Pancreas (tissue), 10 donors: Measurements from ENCODE around the gene TEX264. TPM values are rescaled to one million over a fixed set of nuclear protein-coding genes. Genes with fewer than 3 reads are reported as not detected.
A peak's percentile ranks its signal among the peaks of the same experiment; 100 is the strongest.

Source experiments
- ATAC-seq, 4 donors: fragments of 200-7000 bp; cut with Tn5 transposase; one replicate each; pipeline versions ENCODE4 v1.8.0 to v1.9.1; 2020; ENCODE audit warnings: mild to moderate bottlenecking in 4 of 4, moderate library complexity in 4 of 4
- DNase-seq, 6 donors: peaks; one replicate each; pipeline ENCODE4 v3.0.0-alpha.2; 2020
- FAIRE-seq: peaks from 2 replicates; lab custom pipeline; 2012; peaks lifted over from hg19 to GRCh38; lab: Jason Lieb, UNC
- H3K27ac ChIP-seq, 4 donors: fragments of 200-600 bp; sonication (generic); 1 replicate in 3 of 4; 2 replicates in 1 of 4; pipeline versions ENCODE4 v1.5.0 to v1.8.0; 2020
- H3K27me3 ChIP-seq, 4 donors: fragments of 200-600 bp; one replicate each; pipeline ENCODE4 v1.8.0; 2021
- H3K36me3 ChIP-seq, 3 donors: fragments of 200-600 bp; sonication (generic) in 1 of 3; one replicate each; pipeline versions ENCODE4 v1.5.0 to v1.8.0; 2020 to 2021
- H3K4me1 ChIP-seq, 3 donors: fragments of 200-600 bp; one replicate each; pipeline ENCODE4 v1.8.0; 2021
- H3K4me3 ChIP-seq, 4 donors: fragments of 200-600 bp; sonication (generic) in 2 of 4; one replicate each; pipeline versions ENCODE4 v1.5.0 to v1.8.0; 2020 to 2021
- H3K9me3 ChIP-seq, 4 donors: fragments of 200-600 bp; one replicate each; pipeline ENCODE4 v1.8.0; 2021
- CTCF ChIP-seq, 4 donors: fragments of 200-600 bp; sonication (generic) in 3 of 4; IDR thresholded peaks; one replicate each; pipeline versions ENCODE4 v1.5.0 to v1.8.0; 2021; ENCODE audit warnings: antibody characterized with exemption in 4 of 4
- WGBS, 2 donors: extraction: QIAGEN DNeasy Blood & Tissue Kit; methylation state at CpG; one replicate each; pipeline ENCODE4 v1.1.7; 2013; 5-methylcytosine and 5-hydroxymethylcytosine counted together
- intact Hi-C, 3 donors: fragments of 100-400 bp; cut with DNase I; formaldehyde crosslinking; loops; one replicate each; pipeline versions ENCODE4 v1.11.1 to v1.14.2; 2022
- polyA plus RNA-seq, 2 donors: library from polyadenylated mRNA; stranded (reverse); fragments of 200-250 nt; gene quantifications; one replicate each; pipeline ENCODE4 v1.2.3, GENCODE V29; 2013
- total RNA-seq, 6 donors: library from RNA; stranded (reverse); fragmentation: NEBNext Ultra II Directional in 4 of 6; extraction: Animal tissue kit (Norgen Biotek cat#: 25700) in 4 of 6; gene quantifications; one replicate each; pipeline versions ENCODE4 v1.2.1 to v1.2.4, GENCODE V29; 2021 to 2023
- donor health status: healthy with polysubstance abuse.
- donor health status: DM: no; HTN: no; CAD: no; lungs with moderate emphysema.
- donor health status: DM: no; HTN: no; CAD: no.
- donor health status: control.
- donor health status: control.
- donor health status: Bipolar disorder and iron deficiency.
- donor health status: DM: yes; HTN: yes; CAD: no.
- donor health status: DM: no; HTN: no; CAD: no.
- donor health status: DM: no; HTN: no; CAD: no.
- donor health status: DM: yes; HTN: yes; CAD: no.

TEX264 gene
- total and polyA plus RNA-seq, 8 donors, result 20.9 to 59.3 (median 25.5) TPM

- FAIRE-seq, result no peak
- peaks cover 0 to 19% (median 0%) of the 10 kb centered on the region in 3 donors for H3K36me3 ChIP-seq
- no peak for DNase-seq
- TF ChIP-seq CTCF (IDR thresholded peaks at IDR 0.05), result no peak
- intact Hi-C loops, result no loop called here
- no peak overlapping the region for H3K4me3 ChIP-seq
- H3K4me1 ChIP-seq, result no peaks in the 10 kb centered on the region
- no peaks in the 10 kb centered on the region for H3K27me3 ChIP-seq
- WGBS, 2 donors, result 91 to 96% methylated on average over 6 of the region's 6 CpGs
- ATAC-seq, result no peak
- no peak overlapping the region for H3K27ac ChIP-seq
- H3K9me3 ChIP-seq, result no peaks in the 10 kb centered on the region
Measured at GRCh38 chr3:51698209-51698608, 27.2 kb downstream of the TEX264 start.

GRCh38 chr3:51700403-51700802, 29.4 kb downstream of the TEX264 start:
- Histone ChIP-seq H3K4me3 (no peak overlapping the region), H3K36me3 (peaks cover 0 to 24% (median 0%) of the 10 kb centered on the region in 3 donors), H3K4me1 (no peaks in the 10 kb centered on the region), H3K27me3 (no peaks in the 10 kb centered on the region), H3K27ac (no peak overlapping the region), H3K9me3 (no peaks in the 10 kb centered on the region)
- TF ChIP-seq CTCF (IDR thresholded peaks at IDR 0.05), result no peak
- no peak for ATAC-seq
- 96 to 100% methylated on average over 2 of the region's 2 CpGs for WGBS, 2 donors
- no peak for FAIRE-seq
- DNase-seq, result no peak
- intact Hi-C loops, result no loop called here

- Histone ChIP-seq H3K4me3 (no peak overlapping the region), H3K9me3 (no peaks in the 10 kb centered on the region), H3K36me3 (peaks cover 0 to 24% (median 0%) of the 10 kb centered on the region in 3 donors), H3K27me3 (no peaks in the 10 kb centered on the region), H3K27ac (no peak overlapping the region), H3K4me1 (no peaks in the 10 kb centered on the region)
- no peak for ATAC-seq
- WGBS, 2 donors, result 98 to 100% methylated on average over 2 of the region's 2 CpGs
- intact Hi-C loops, result no loop called here
- FAIRE-seq, result no peak
- no peak for TF ChIP-seq CTCF (IDR thresholded peaks at IDR 0.05)
- DNase-seq, result no peak
Measured at GRCh38 chr3:51702156-51702555, 31.1 kb downstream of the TEX264 start.

GRCh38 chr3:51703068-51703760, 32.2 kb downstream of the TEX264 start:
- DNase-seq, result peak in 2 of 6 donors; percentile 5 to 23
- peaks cover 0 to 15% (median 0%) of the 10 kb centered on the region in 3 donors for H3K36me3 ChIP-seq
- H3K4me3 ChIP-seq, result no peak overlapping the region
- H3K27ac ChIP-seq, result no peak overlapping the region
- no peak for TF ChIP-seq CTCF (IDR thresholded peaks at IDR 0.05)
- no peak for ATAC-seq
- H3K27me3 ChIP-seq, result no peaks in the 10 kb centered on the region
- no peaks in the 10 kb centered on the region for H3K9me3 ChIP-seq
- FAIRE-seq, result no peak
- WGBS, 2 donors, result 68% methylated on average over 5 to 6 of the region's 6 CpGs
- intact Hi-C loops, result no loop called here
- no peaks in the 10 kb centered on the region for H3K4me1 ChIP-seq
